ENCODE data around the gene TPSD1.

Gene TPSD1

DNA sequence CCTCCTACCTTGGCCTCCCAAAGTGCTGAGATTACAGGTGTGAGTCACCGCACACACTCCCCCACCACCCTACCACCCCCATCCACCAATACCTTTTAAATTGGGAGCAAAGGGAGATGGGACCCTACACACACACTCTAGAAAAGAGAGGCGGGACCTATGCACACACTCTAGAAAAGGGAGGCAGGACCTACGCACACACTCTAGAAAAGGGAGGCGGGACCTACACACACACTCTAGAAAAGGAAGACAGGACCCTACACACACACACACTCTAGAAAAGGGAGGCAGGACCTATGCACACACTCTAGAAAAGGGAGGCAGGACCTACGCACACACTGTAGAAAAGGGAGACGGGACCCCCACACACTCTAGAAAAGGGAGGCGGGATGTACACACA is 18.9 kb downstream of the TPSD1 start:
- Histone ChIP-seq H3K36me3 (ENCODE audit: insufficient read depth, low read length) (no peaks in the 10 kb centered on the region), H3K27ac (ENCODE audit: low read length) (no peak overlapping the region), H3K27me3 (ENCODE audit: insufficient read depth, low read length, poor library complexity) (no peaks in the 10 kb centered on the region), H3K9ac (ENCODE audit: low read depth, low read length) (no peak overlapping the region), H3K79me2 (ENCODE audit: insufficient read depth, low read length) (no peaks in the 10 kb centered on the region), H3K4me1 (ENCODE audit: insufficient read depth, low read length) (no peaks in the 10 kb centered on the region), H3K4me3 (ENCODE audit: low read depth in 1 of 2, low read length in 2 of 2) (no peak overlapping the region), H3K9me3 (ENCODE audit: insufficient read depth, low read length, severe bottlenecking) (no peaks in the 10 kb centered on the region), H2AFZ (ENCODE audit: low read depth, low read length) (no peak overlapping the region), H3K4me2 (ENCODE audit: insufficient read depth, low read length) (no peak overlapping the region), H4K20me1 (ENCODE audit: insufficient read depth, low read length) (no peaks in the 10 kb centered on the region; the same call in 1 of the 2 replicates)
- DNase-seq (no peak), ATAC-seq (ENCODE audit: insufficient read depth, low read depth) (no peak)
- no peak for TF ChIP-seq EZH2 (IDR thresholded peaks at IDR 0.05; ENCODE audit: borderline replicate concordance, low read depth, low read length, severe bottlenecking)
- TF ChIP-seq, protein P1, sequence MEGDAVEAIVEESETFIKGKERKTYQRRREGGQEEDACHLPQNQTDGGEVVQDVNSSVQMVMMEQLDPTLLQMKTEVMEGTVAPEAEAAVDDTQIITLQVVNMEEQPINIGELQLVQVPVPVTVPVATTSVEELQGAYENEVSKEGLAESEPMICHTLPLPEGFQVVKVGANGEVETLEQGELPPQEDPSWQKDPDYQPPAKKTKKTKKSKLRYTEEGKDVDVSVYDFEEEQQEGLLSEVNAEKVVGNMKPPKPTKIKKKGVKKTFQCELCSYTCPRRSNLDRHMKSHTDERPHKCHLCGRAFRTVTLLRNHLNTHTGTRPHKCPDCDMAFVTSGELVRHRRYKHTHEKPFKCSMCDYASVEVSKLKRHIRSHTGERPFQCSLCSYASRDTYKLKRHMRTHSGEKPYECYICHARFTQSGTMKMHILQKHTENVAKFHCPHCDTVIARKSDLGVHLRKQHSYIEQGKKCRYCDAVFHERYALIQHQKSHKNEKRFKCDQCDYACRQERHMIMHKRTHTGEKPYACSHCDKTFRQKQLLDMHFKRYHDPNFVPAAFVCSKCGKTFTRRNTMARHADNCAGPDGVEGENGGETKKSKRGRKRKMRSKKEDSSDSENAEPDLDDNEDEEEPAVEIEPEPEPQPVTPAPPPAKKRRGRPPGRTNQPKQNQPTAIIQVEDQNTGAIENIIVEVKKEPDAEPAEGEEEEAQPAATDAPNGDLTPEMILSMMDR (IDR thresholded peaks at IDR 0.05; ENCODE audit: borderline replicate concordance, extremely low read depth, low read length, poor library complexity, severe bottlenecking): no peak

DNA sequence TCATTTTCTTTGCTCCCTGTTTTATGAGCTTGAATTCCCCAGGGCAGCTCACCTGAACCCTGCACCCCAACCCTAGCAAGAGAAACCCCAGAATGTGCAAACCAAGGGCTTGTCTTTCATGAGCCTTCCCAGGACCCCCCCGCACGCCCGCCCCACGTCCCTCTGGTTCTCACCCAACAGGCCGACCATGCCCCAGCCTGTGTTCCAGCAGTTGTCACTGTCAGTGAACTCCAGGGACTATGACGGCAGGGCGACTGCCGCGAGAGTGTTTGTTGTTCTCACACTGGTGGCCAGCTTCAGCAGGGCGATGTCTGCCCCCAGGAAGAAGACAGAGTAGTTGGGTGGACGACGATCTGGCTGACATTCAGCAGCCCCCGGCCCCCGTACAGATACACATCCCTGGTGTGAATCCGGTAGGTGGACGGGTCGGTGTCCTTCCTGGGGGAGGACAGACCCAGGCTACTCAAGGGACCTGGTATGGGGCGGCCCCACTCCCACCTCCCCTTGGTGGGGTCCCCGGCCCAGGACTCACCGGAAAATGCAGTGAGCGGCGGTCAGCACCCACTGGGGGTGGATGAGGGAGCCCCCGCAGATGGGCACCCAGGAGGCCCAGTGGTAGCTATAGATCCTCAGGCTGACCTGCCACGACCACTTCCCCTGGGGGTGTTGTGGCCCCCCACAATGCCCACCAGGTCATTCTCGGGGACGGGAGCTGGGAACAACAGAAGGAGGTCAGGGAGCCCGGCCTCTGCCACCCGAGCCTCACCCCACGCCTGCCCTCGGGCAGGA is 20.1 kb downstream of the TPSD1 start:
- H4K20me1 ChIP-seq (ENCODE audit: insufficient read depth, low read length): no peaks in the 10 kb centered on the region; the same call in 1 of the 2 replicates
- H3K27ac ChIP-seq (ENCODE audit: low read length): no peak overlapping the region
- no peak for TF ChIP-seq EZH2 (IDR thresholded peaks at IDR 0.05; ENCODE audit: borderline replicate concordance, low read depth, low read length, severe bottlenecking)
- TF ChIP-seq, protein P1 (IDR thresholded peaks at IDR 0.05; ENCODE audit: borderline replicate concordance, extremely low read depth, low read length, poor library complexity, severe bottlenecking): no peak
- DNase-seq: no peak
- H3K4me3 ChIP-seq (ENCODE audit: low read depth in 1 of 2, low read length in 2 of 2): no peak overlapping the region
- ATAC-seq (ENCODE audit: insufficient read depth, low read depth): no peak
- H3K27me3 ChIP-seq (ENCODE audit: insufficient read depth, low read length, poor library complexity): no peaks in the 10 kb centered on the region
- no peaks in the 10 kb centered on the region for H3K79me2 ChIP-seq (ENCODE audit: insufficient read depth, low read length)
- H3K9me3 ChIP-seq (ENCODE audit: insufficient read depth, low read length, severe bottlenecking): no peaks in the 10 kb centered on the region
- H3K4me2 ChIP-seq (ENCODE audit: insufficient read depth, low read length): no peak overlapping the region
- H3K4me1 ChIP-seq (ENCODE audit: insufficient read depth, low read length): no peaks in the 10 kb centered on the region
- H3K36me3 ChIP-seq (ENCODE audit: insufficient read depth, low read length): no peaks in the 10 kb centered on the region
- H3K9ac ChIP-seq (ENCODE audit: low read depth, low read length): no peak overlapping the region
- no peak overlapping the region for H2AFZ ChIP-seq (ENCODE audit: low read depth, low read length)

DNA sequence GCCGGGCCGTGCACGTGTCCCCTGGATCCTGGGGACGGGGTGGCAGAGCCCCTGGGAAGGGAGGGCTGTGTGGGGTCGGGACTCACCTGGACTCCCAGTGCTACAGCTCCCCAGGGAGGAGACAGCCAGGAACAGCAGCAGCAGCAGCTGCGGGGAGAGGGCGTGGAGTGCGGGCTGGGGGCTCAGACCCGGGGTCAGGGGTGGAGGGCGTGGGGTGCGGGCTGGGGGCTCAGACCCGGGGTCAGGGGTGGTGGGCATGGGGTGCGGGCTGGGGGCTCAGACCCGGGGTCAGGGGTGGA is 20.7 kb downstream of the TPSD1 start:
- no peaks in the 10 kb centered on the region for H3K27me3 ChIP-seq (ENCODE audit: insufficient read depth, low read length, poor library complexity)

More for the DNA sequence above, 20.7 kb downstream of the TPSD1 start:
- Histone ChIP-seq H3K9ac (ENCODE audit: low read depth, low read length) (no peak overlapping the region), H3K27ac (ENCODE audit: low read length) (no peak overlapping the region), H3K9me3 (ENCODE audit: insufficient read depth, low read length, severe bottlenecking) (no peaks in the 10 kb centered on the region), H2AFZ (ENCODE audit: low read depth, low read length) (no peak overlapping the region), H4K20me1 (ENCODE audit: insufficient read depth, low read length) (no peaks in the 10 kb centered on the region; the same call in 1 of the 2 replicates), H3K4me2 (ENCODE audit: insufficient read depth, low read length) (no peak overlapping the region), H3K4me1 (ENCODE audit: insufficient read depth, low read length) (no peaks in the 10 kb centered on the region), H3K4me3 (ENCODE audit: low read depth in 1 of 2, low read length in 2 of 2) (no peak overlapping the region), H3K36me3 (ENCODE audit: insufficient read depth, low read length) (no peaks in the 10 kb centered on the region), H3K79me2 (ENCODE audit: insufficient read depth, low read length) (no peaks in the 10 kb centered on the region)
- no peak for TF ChIP-seq EZH2 (IDR thresholded peaks at IDR 0.05; ENCODE audit: borderline replicate concordance, low read depth, low read length, severe bottlenecking)
- TF ChIP-seq, protein P1 (IDR thresholded peaks at IDR 0.05; ENCODE audit: borderline replicate concordance, extremely low read depth, low read length, poor library complexity, severe bottlenecking): no peak
- ATAC-seq (ENCODE audit: insufficient read depth, low read depth) (no peak), DNase-seq (no peak)
